ENCODE measurements around the gene HOXC10.

- TF ChIP-seq, protein P1, sequence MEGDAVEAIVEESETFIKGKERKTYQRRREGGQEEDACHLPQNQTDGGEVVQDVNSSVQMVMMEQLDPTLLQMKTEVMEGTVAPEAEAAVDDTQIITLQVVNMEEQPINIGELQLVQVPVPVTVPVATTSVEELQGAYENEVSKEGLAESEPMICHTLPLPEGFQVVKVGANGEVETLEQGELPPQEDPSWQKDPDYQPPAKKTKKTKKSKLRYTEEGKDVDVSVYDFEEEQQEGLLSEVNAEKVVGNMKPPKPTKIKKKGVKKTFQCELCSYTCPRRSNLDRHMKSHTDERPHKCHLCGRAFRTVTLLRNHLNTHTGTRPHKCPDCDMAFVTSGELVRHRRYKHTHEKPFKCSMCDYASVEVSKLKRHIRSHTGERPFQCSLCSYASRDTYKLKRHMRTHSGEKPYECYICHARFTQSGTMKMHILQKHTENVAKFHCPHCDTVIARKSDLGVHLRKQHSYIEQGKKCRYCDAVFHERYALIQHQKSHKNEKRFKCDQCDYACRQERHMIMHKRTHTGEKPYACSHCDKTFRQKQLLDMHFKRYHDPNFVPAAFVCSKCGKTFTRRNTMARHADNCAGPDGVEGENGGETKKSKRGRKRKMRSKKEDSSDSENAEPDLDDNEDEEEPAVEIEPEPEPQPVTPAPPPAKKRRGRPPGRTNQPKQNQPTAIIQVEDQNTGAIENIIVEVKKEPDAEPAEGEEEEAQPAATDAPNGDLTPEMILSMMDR (IDR thresholded peaks at IDR 0.05): no peak
- TF ChIP-seq POLR2A (IDR thresholded peaks at IDR 0.05) (no peak), EP300 (IDR thresholded peaks at IDR 0.05) (no peak), POLR2AphosphoS5 (IDR thresholded peaks at IDR 0.05) (no peak)
Measured at GRCh38 chr12:53994264-53995001, 9.5 kb downstream of the HOXC10 start.
